Upper lobe of left lung (tissue), 6 donors: ENCODE data around the gene PDE9A. TPM values are rescaled to one million over a fixed set of nuclear protein-coding genes. Genes with fewer than 3 reads are reported as not detected.
A peak's percentile ranks its signal among the peaks of the same experiment; 100 is the strongest.

ENCODE experiments used
- ATAC-seq, 2 donors: fragments of 200-7000 bp; cut with Tn5 transposase; one replicate each; pipeline ENCODE4 v1.9.1; 2022; ENCODE audit warnings: mild to moderate bottlenecking in 2 of 2, moderate library complexity in 2 of 2; ENCODE audit not compliant: low FRiP score in 2 of 2
- DNase-seq, 2 donors: peaks; one replicate each; pipeline ENCODE4 v3.0.0-alpha.2; 2019 to 2020
- H3K27ac ChIP-seq, 4 donors: fragments of 200-600 bp; sonication (generic); one replicate each; pipeline ENCODE4 v1.5.1; 2016 to 2019
- H3K27me3 ChIP-seq, 4 donors: fragments of 200-600 bp; sonication (generic); one replicate each; pipeline ENCODE4 v1.5.1; 2017 to 2019
- H3K36me3 ChIP-seq, 4 donors: fragments of 200-600 bp; sonication (generic); one replicate each; pipeline ENCODE4 v1.5.1; 2016 to 2019
- H3K4me1 ChIP-seq, 4 donors: fragments of 200-600 bp; sonication (generic); one replicate each; pipeline ENCODE4 v1.5.1; 2018 to 2019
- H3K4me3 ChIP-seq, 4 donors: fragments of 200-600 bp; sonication (generic); one replicate each; pipeline ENCODE4 v1.5.1; 2017 to 2019; ENCODE audit warnings: mild to moderate bottlenecking in 2 of 4, moderate library complexity in 1 of 4
- H3K9me3 ChIP-seq, 4 donors: fragments of 200-600 bp; sonication (generic); one replicate each; pipeline ENCODE4 v1.5.1; 2018 to 2019
- EP300 ChIP-seq, 4 donors: sonication (generic); formaldehyde crosslinking; IDR thresholded peaks; one replicate each; pipeline ENCODE4 v1.5.1; 2017; ENCODE audit warnings: antibody characterized with exemption in 4 of 4, control low read depth in 2 of 4
- POLR2A ChIP-seq, 4 donors: fragments of 450-650 bp; IDR thresholded peaks; one replicate each; pipeline ENCODE4 v1.5.1; 2016 to 2017; ENCODE audit warnings: antibody characterized with exemption in 4 of 4, mild to moderate bottlenecking in 2 of 4
- POLR2AphosphoS5 ChIP-seq, 2 donors: sonication (generic); formaldehyde crosslinking; IDR thresholded peaks; one replicate each; pipeline ENCODE4 v1.5.1; 2017; ENCODE audit warnings: antibody characterized with exemption in 2 of 2
- WGBS, 2 donors: methylation state at CpG; one replicate each; pipeline ENCODE4 v1.1.5; 2017 to 2018; 5-methylcytosine and 5-hydroxymethylcytosine counted together
- total RNA-seq, 6 donors: library from RNA; depleted of rRNA in 4 of 6; stranded (reverse); fragments of >200 nt in 4 of 6; gene quantifications; one replicate each; pipeline versions ENCODE4 v1.1.0 to v1.2.1, GENCODE V29; 2016 to 2021
- TF ChIP-seq, protein P1 (sequence below), 6 experiments: fragments of 450-650 bp in 4 of 6; fragments of 200-600 bp in 2 of 6; sonication (generic) in 2 of 6; IDR thresholded peaks; one replicate each; pipeline ENCODE4 v1.5.1; 2016 to 2019; ENCODE audit warnings: antibody characterized with exemption in 6 of 6
- donor health status: DM: no; HTN: no; CAD: no; lungs with moderate emphysema.
- donor health status: DM: no; HTN: yes; CAD: no; lungs with severe emphysema.

Gene PDE9A
- 10 to 100 TPM in 2 of 6 donors, 1 to 10 TPM in 4; 4.0 to 12.4 (median 6.6) TPM for total RNA-seq

DNA sequence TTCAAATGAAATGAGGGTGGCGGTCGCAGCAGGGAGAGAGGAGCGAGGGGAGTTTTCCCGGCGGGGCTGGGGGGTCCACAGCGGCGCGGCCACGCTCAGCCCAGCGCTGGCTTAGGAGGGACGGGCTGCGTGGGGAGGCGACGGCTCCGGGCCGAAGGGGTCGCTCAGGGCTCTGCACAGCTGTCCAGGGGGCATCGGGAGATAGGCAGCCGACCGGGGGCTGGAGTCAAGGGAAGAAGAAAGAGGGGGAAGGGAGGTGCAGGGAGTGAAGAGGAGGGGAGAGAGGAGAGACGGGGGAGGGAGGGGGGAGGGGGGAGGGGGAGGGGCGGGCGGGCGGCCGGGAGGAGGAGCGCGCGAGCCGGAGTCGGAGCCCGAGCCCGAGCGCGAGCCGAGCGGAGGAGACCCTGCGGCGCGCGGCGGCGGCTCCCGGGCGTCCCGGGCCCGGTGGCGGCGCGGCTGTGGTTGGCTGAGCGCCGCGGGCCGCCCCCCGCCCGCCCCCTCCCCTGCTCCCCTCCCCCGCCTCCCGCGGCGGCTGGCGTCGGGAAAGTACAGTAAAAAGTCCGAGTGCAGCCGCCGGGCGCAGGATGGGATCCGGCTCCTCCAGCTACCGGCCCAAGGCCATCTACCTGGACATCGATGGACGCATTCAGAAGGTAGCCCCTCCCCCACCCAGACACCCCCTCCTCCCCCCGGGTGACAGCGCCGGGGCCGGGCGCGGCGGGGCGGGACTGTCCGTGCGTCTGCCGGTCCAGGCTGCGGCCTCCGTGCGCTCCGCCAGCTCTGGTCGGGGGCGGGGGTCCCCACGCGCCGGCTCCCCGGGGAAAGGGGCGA is at the start of gene PDE9A:
PDE9A (plus strand) TSS at position 391 of the 831 bp plus-strand sequence; CDS start at position 585, 194 bp downstream.
- ATAC-seq (peak in 1 of 2 donors; percentile 34), DNase-seq (peak in 1 of 2 donors; percentile 89)
- H3K4me1 ChIP-seq: peaks cover 20 to 40% (median 21%) of the 10 kb centered on the region in 4 donors
- H3K36me3 ChIP-seq: no peaks in the 10 kb centered on the region
- peaks cover 0 to 19% (median 3%) of the 10 kb centered on the region in 4 donors for H3K27me3 ChIP-seq
- no peaks in the 10 kb centered on the region for H3K9me3 ChIP-seq
- TF ChIP-seq EP300 (IDR thresholded peaks at IDR 0.05): no peak
- no peak for TF ChIP-seq POLR2A (IDR thresholded peaks at IDR 0.05)
- TF ChIP-seq, protein P1, sequence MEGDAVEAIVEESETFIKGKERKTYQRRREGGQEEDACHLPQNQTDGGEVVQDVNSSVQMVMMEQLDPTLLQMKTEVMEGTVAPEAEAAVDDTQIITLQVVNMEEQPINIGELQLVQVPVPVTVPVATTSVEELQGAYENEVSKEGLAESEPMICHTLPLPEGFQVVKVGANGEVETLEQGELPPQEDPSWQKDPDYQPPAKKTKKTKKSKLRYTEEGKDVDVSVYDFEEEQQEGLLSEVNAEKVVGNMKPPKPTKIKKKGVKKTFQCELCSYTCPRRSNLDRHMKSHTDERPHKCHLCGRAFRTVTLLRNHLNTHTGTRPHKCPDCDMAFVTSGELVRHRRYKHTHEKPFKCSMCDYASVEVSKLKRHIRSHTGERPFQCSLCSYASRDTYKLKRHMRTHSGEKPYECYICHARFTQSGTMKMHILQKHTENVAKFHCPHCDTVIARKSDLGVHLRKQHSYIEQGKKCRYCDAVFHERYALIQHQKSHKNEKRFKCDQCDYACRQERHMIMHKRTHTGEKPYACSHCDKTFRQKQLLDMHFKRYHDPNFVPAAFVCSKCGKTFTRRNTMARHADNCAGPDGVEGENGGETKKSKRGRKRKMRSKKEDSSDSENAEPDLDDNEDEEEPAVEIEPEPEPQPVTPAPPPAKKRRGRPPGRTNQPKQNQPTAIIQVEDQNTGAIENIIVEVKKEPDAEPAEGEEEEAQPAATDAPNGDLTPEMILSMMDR (IDR thresholded peaks at IDR 0.05): no peak
- TF ChIP-seq POLR2AphosphoS5 (IDR thresholded peaks at IDR 0.05): no peak
- 1 to 2% methylated on average over 37 to 69 of the region's 91 CpGs for WGBS, 2 donors
- peak within 1 kb of the TSS in 3 of 4 donors; percentile 58 to 79 (median 64) for H3K27ac ChIP-seq
- H3K4me3 ChIP-seq: peak within 1 kb of the TSS; percentile 38 to 71 (median 60)

DNA sequence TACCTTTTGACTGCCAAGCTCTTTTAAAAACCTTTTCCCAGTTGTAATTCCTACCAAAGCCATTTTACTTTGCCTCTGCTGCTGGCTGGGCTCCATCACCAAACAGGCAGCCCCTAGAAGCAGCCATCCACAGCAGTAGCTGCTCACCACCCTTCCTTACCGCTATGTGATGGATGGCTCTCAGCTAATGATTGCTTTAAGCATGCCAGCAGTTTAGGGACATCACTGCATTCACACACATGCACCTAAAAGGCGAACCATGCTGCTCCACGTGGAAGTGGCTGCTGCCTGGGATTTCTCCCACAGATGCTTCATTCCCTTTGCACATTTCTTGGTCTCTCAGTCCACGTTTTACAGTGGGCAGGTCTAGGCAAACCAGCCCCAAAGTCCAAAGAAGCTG is 46.3 kb upstream of the PDE9A start:
- no peaks in the 10 kb centered on the region for H3K27me3 ChIP-seq
- H3K9me3 ChIP-seq: peaks cover 0 to 21% (median 6%) of the 10 kb centered on the region in 4 donors
- H3K36me3 ChIP-seq: no peaks in the 10 kb centered on the region
- no peak overlapping the region for H3K27ac ChIP-seq
- H3K4me3 ChIP-seq: no peak overlapping the region
- H3K4me1 ChIP-seq: no peaks in the 10 kb centered on the region
- 64 to 75% methylated on average over 4 of the region's 4 CpGs for WGBS, 2 donors
- TF ChIP-seq POLR2AphosphoS5 (IDR thresholded peaks at IDR 0.05): no peak
- ATAC-seq (no peak), DNase-seq (peak in 1 of 2 donors; percentile 13)

DNA sequence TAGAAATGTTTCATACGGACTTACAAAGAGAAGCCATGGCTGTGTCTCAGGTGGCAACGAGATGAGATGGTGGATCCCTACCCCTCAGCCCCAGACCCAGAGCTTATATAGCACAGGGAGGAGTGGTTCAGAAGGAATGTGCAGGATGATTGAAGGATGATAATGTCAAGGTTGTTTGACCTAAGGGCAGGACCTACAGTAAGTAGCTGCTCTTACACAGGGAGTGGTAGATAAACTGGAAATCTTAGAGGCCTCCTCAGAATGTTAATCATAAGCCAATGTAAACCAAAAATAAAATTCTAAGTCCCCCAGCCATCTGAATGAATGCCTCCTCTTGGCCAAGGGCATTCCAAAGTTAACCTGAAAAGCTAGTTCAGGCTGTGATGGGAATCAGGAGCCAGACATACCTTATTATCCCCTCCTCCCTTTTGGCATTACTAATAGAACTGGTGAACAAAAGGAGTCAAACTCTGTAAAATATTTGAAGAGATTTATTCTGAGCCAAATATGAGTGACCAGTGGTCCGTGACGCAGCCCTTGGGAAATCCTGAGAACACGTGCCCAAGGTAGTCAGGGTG is 45.8 kb upstream of the PDE9A start:
- H3K9me3 ChIP-seq: peaks cover 0 to 21% (median 6%) of the 10 kb centered on the region in 4 donors
- H3K36me3 ChIP-seq: no peaks in the 10 kb centered on the region
- ATAC-seq (peak; percentile 21 to 92), DNase-seq (peak in 1 of 2 donors; percentile 31)
- 63 to 72% methylated on average over 5 of the region's 5 CpGs for WGBS, 2 donors
- peak overlapping the region in 1 of 4 donors; percentile 41 for H3K27ac ChIP-seq
- H3K4me3 ChIP-seq: no peak overlapping the region
- TF ChIP-seq POLR2A (IDR thresholded peaks at IDR 0.05): no peak
- no peak for TF ChIP-seq POLR2AphosphoS5 (IDR thresholded peaks at IDR 0.05)
- TF ChIP-seq, protein P1 (IDR thresholded peaks at IDR 0.05): no peak
- TF ChIP-seq EP300 (IDR thresholded peaks at IDR 0.05): peak in 1 of 4 donors; percentile 10
- no peaks in the 10 kb centered on the region for H3K4me1 ChIP-seq
- H3K27me3 ChIP-seq: no peaks in the 10 kb centered on the region

DNA sequence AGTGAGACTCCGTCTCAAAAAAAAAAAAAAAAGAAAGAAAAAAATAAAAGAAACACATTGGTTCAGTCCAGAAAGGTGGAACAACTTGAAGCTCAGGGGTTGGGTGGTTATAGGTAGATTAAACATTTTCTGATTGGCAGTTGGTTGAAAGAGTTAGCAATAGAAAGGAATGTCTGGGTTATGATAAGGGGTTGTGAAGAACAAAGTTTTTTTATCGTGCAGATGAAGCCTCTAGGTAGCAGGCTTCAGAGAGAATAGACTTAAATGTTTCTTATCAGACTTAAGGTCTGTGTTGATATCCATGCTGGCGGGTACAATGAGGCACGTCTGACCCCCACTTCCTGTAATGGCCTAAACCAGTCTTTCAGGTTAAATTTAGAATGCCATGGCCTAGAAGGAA is 45.0 kb upstream of the PDE9A start:
- TF ChIP-seq POLR2A (IDR thresholded peaks at IDR 0.05) (no peak), POLR2AphosphoS5 (IDR thresholded peaks at IDR 0.05) (no peak), EP300 (IDR thresholded peaks at IDR 0.05) (no peak)
- 48 to 49% methylated on average over 4 of the region's 4 CpGs for WGBS, 2 donors

DNA sequence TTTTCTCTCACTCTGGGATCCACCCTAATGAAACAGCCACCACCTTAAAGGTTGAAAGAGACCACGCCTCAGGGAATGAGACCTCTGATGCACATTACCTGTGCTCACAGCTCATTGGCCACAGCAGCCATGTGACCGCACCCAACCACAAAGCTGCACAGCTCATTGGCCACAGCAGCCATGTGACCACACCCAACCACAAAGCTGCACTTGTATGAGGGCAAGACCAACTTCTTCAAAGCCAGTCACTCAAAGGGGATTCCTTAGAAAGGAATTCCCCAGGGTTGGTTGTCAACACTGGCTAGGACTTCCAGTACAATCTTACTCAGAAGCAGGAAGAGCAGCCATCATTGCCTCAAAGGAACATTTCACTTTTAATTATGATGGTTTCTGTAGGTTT is 43.6 kb upstream of the PDE9A start:
- no peaks in the 10 kb centered on the region for H3K36me3 ChIP-seq
- TF ChIP-seq EP300 (IDR thresholded peaks at IDR 0.05): no peak
- TF ChIP-seq, protein P1 (IDR thresholded peaks at IDR 0.05): no peak
- no peak for TF ChIP-seq POLR2AphosphoS5 (IDR thresholded peaks at IDR 0.05)
- TF ChIP-seq POLR2A (IDR thresholded peaks at IDR 0.05): no peak
- no peak overlapping the region for H3K4me3 ChIP-seq

More for the DNA sequence above, 45.0 kb upstream of the PDE9A start:
- H3K27ac ChIP-seq: peak overlapping the region in 1 of 4 donors; percentile 41
- H3K9me3 ChIP-seq: peaks cover 0 to 21% (median 6%) of the 10 kb centered on the region in 4 donors
- no peaks in the 10 kb centered on the region for H3K4me1 ChIP-seq
- peak in 1 of 2 donors; percentile 2 for DNase-seq
- H3K4me3 ChIP-seq: no peak overlapping the region
- H3K27me3 ChIP-seq: no peaks in the 10 kb centered on the region
- no peaks in the 10 kb centered on the region for H3K36me3 ChIP-seq
- peak in 1 of 2 donors; percentile 35 for ATAC-seq

More for the DNA sequence above, 43.6 kb upstream of the PDE9A start:
- 100% methylated on average over 2 of the region's 2 CpGs for WGBS, 2 donors
- Histone ChIP-seq H3K27me3 (no peaks in the 10 kb centered on the region), H3K9me3 (peaks cover 0 to 12% (median 4%) of the 10 kb centered on the region in 4 donors), H3K27ac (no peak overlapping the region), H3K4me1 (no peaks in the 10 kb centered on the region)
- peak in 1 of 2 donors; percentile 18 for DNase-seq
- no peak for ATAC-seq
